CD14-positive monocyte (primary cell): ENCODE results near the gene TSPAN18. TPM values are rescaled to one million over a fixed set of nuclear protein-coding genes. Genes with fewer than 3 reads are reported as not detected.
A peak's percentile ranks its signal among the peaks of the same experiment; 100 is the strongest.

ENCODE experiments used
- DNase-seq, 3 donors: peaks; one replicate each; pipeline ENCODE4 v3.0.0-alpha.2; 2011 to 2022
- H2AFZ ChIP-seq: 2 replicates; pipeline ENCODE4 v1.6.0; 2012; ENCODE audit warnings: mild to moderate bottlenecking, low read depth, low read length, inconsistent platforms; ENCODE audit not compliant: insufficient read depth, poor library complexity, severe bottlenecking
- H3K27ac ChIP-seq, 2 donors: 1 replicate in 1 of 2; 2 replicates in 1 of 2; pipeline ENCODE4 v1.5.1; 2012 to 2013; ENCODE audit warnings: low read length in 2 of 2, control low read depth in 1 of 2, inconsistent platforms in 1 of 2, low read depth in 1 of 2, mild to moderate bottlenecking in 1 of 2
- H3K27me3 ChIP-seq, 2 donors: one replicate each; pipeline versions ENCODE4 v1.6.0 to v1.6.1; 2011 to 2013; ENCODE audit warnings: low read length in 2 of 2; ENCODE audit not compliant: control insufficient read depth in 2 of 2, insufficient read depth in 2 of 2
- H3K36me3 ChIP-seq, 2 donors: replicated peaks in 1 of 2; 1 replicate in 1 of 2; 2 replicates in 1 of 2; pipeline versions ENCODE4 v1.5.1 to v1.6.1; 2012 to 2013; ENCODE audit warnings: low read length in 2 of 2, control low read depth in 1 of 2, inconsistent platforms in 1 of 2, mild to moderate bottlenecking in 1 of 2; ENCODE audit not compliant: insufficient read depth in 2 of 2, control insufficient read depth in 1 of 2
- H3K4me1 ChIP-seq, 2 donors: 1 replicate in 1 of 2; 2 replicates in 1 of 2; pipeline versions ENCODE4 v1.5.1 to v1.6.1; 2012 to 2013; ENCODE audit warnings: low read length in 2 of 2, control low read depth in 1 of 2, inconsistent platforms in 1 of 2, mild to moderate bottlenecking in 1 of 2, moderate library complexity in 1 of 2; ENCODE audit not compliant: insufficient read depth in 2 of 2, control insufficient read depth in 1 of 2
- H3K4me2 ChIP-seq: replicated peaks from 2 replicates; pipeline ENCODE3; 2012; ENCODE audit warnings: low read length, moderate library complexity, mild to moderate bottlenecking; ENCODE audit not compliant: poor library complexity, severe bottlenecking; ENCODE audit errors: extremely low read depth
- H3K4me3 ChIP-seq, 3 experiments: fragments of 200-600 bp in 1 of 3; sonication (generic) in 1 of 3; replicated peaks in 1 of 3; 1 replicate in 2 of 3; 2 replicates in 1 of 3; pipeline ENCODE4 v1.5.1; 2011 to 2013; ENCODE audit warnings: low read length in 3 of 3, mild to moderate bottlenecking in 3 of 3, control low read depth in 2 of 3, low read depth in 2 of 3, inconsistent platforms in 1 of 3, moderate library complexity in 1 of 3
- H3K79me2 ChIP-seq: 2 replicates; pipeline ENCODE4 v1.6.0; 2012; ENCODE audit warnings: mild to moderate bottlenecking, control low read depth, inconsistent platforms, low read length, moderate library complexity; ENCODE audit not compliant: insufficient read depth
- H3K9ac ChIP-seq: 2 replicates; pipeline ENCODE4 v1.6.0; 2017; ENCODE audit warnings: low read length, mild to moderate bottlenecking; ENCODE audit not compliant: insufficient read depth, poor library complexity, severe bottlenecking
- H3K9me3 ChIP-seq, 2 donors: replicated peaks in 1 of 2; 1 replicate in 1 of 2; 2 replicates in 1 of 2; pipeline versions ENCODE4 v1.5.1 to v1.6.1; 2012 to 2013; ENCODE audit warnings: low read length in 2 of 2, control low read depth in 1 of 2; ENCODE audit not compliant: control insufficient read depth in 1 of 2, insufficient read depth in 1 of 2
- H4K20me1 ChIP-seq: 2 replicates; pipeline ENCODE4 v1.6.0; 2012; ENCODE audit warnings: mild to moderate bottlenecking, low read length, control low read depth, moderate library complexity; ENCODE audit not compliant: insufficient read depth
- H3K27ac Mint-ChIP-seq, 7 donors: one replicate each; pipeline ENCODE4 v1.8.0; 2020; ENCODE audit warnings: mild to moderate bottlenecking in 7 of 7, mixed read lengths in 7 of 7, moderate library complexity in 6 of 7, inconsistent platforms in 2 of 7
- H3K27me3 Mint-ChIP-seq, 3 donors: one replicate each; pipeline ENCODE4 v1.8.0; 2021 to 2022; ENCODE audit warnings: low read depth in 3 of 3, mild to moderate bottlenecking in 3 of 3, mixed read lengths in 3 of 3, moderate library complexity in 3 of 3, inconsistent platforms in 1 of 3
- H3K36me3 Mint-ChIP-seq, 2 donors: one replicate each; pipeline ENCODE4 v1.8.0; 2020; ENCODE audit warnings: mixed read lengths in 2 of 2, inconsistent platforms in 1 of 2, mild to moderate bottlenecking in 1 of 2
- H3K4me1 Mint-ChIP-seq: one replicate; pipeline ENCODE4 v1.8.0; 2020; ENCODE audit warnings: mild to moderate bottlenecking, mixed read lengths
- H3K4me3 Mint-ChIP-seq, 2 donors: one replicate each; pipeline ENCODE4 v1.8.0; 2020; ENCODE audit warnings: mild to moderate bottlenecking in 2 of 2, mixed read lengths in 2 of 2, moderate library complexity in 1 of 2
- H3K9me3 Mint-ChIP-seq, 7 donors: one replicate each; pipeline ENCODE4 v1.8.0; 2020 to 2022; ENCODE audit warnings: mixed read lengths in 7 of 7, mild to moderate bottlenecking in 6 of 7, moderate library complexity in 6 of 7, inconsistent platforms in 2 of 7
- CTCF ChIP-seq: fragments of 200-600 bp; IDR thresholded peaks from one replicate; pipeline ENCODE4 v1.8.0; 2022; ENCODE audit warnings: antibody characterized with exemption, mild to moderate bottlenecking
- WGBS: methylation state at CpG from one replicate; pipeline ENCODE4 v1.1.5; 2013; ENCODE audit warnings: missing lambda C conversion rate; ENCODE audit not compliant: insufficient coverage; 5-methylcytosine and 5-hydroxymethylcytosine counted together
- intact Hi-C, 2 donors: fragments of 100-400 bp; cut with micrococcal nuclease; formaldehyde crosslinking; loops; one replicate each; pipeline versions ENCODE4 v1.15.0 to v1.15.1; 2023
- polyA plus RNA-seq, 3 donors: library from polyadenylated mRNA; depleted of rRNA in 1 of 3; unstranded in 2 of 3; stranded (reverse) in 1 of 3; fragments of 300-500 nt in 2 of 3; fragments of >200 nt in 1 of 3; fragmentation: Illumina TruSeq in 2 of 3; gene quantifications; 1 replicate in 2 of 3; 2 replicates in 1 of 3; pipeline ENCODE4 v1.2.3, GENCODE V29; 2012 to 2021

The TSPAN18 gene
- polyA plus RNA-seq, 3 donors: not detected

GRCh38 chr11:44927174-44927661, 200.5 kb downstream of the TSPAN18 start:
- Mint-ChIP-seq H3K27me3 (peaks cover 5 to 14% (median 9%) of the 10 kb centered on the region in 3 donors), H3K4me3 (peak overlapping the region in 1 of 2 donors; percentile 42), H3K9me3 (no peaks in the 10 kb centered on the region), H3K36me3 (no peaks in the 10 kb centered on the region), H3K27ac (no peak overlapping the region), H3K4me1 (no peaks in the 10 kb centered on the region)
- no peaks in the 10 kb centered on the region for H3K9me3 ChIP-seq
- H3K27ac ChIP-seq: no peak overlapping the region
- H3K4me2 ChIP-seq: no peak overlapping the region
- no peaks in the 10 kb centered on the region for H3K36me3 ChIP-seq
- no peaks in the 10 kb centered on the region for H3K27me3 ChIP-seq
- H2AFZ ChIP-seq: no peak overlapping the region
- H3K79me2 ChIP-seq: no peaks in the 10 kb centered on the region
- H4K20me1 ChIP-seq: no peaks in the 10 kb centered on the region
- peak; percentile 37 to 56 (median 44) for DNase-seq
- H3K4me3 ChIP-seq: no peak overlapping the region
- intact Hi-C loops: loop anchor here in 1 of 2 donors (2.0 kb wide), 1 partner anchor 178 kb away; no protein-coding TSS in a partner anchor
- WGBS: 11% methylated on average over 9 of the region's 16 CpGs
- no peaks in the 10 kb centered on the region for H3K4me1 ChIP-seq
- TF ChIP-seq CTCF: peak; percentile 96
- H3K9ac ChIP-seq: no peak overlapping the region

GRCh38 chr11:44928144-44928543, 201.4 kb downstream of the TSPAN18 start:
- WGBS: 92% methylated on average over 3 of the region's 4 CpGs
- no peaks in the 10 kb centered on the region for H3K4me1 Mint-ChIP-seq
- Histone ChIP-seq H3K27ac (no peak overlapping the region), H3K4me3 (no peak overlapping the region), H4K20me1 (no peaks in the 10 kb centered on the region), H3K9me3 (no peaks in the 10 kb centered on the region), H3K4me2 (no peak overlapping the region), H3K36me3 (no peaks in the 10 kb centered on the region), H3K27me3 (no peaks in the 10 kb centered on the region), H3K9ac (no peak overlapping the region), H3K4me1 (no peaks in the 10 kb centered on the region), H2AFZ (no peak overlapping the region), H3K79me2 (no peaks in the 10 kb centered on the region)
- no peak for TF ChIP-seq CTCF
- DNase-seq: no peak
- no peak overlapping the region for H3K27ac Mint-ChIP-seq
- intact Hi-C loops: no loop called here
- H3K4me3 Mint-ChIP-seq: no peak overlapping the region
- H3K9me3 Mint-ChIP-seq: no peaks in the 10 kb centered on the region
- H3K27me3 Mint-ChIP-seq: peaks cover 7 to 9% (median 7%) of the 10 kb centered on the region in 3 donors
- no peaks in the 10 kb centered on the region for H3K36me3 Mint-ChIP-seq
